Measurements from ENCODE around the gene MAPK7.

The MAPK7 gene

GRCh38 chr17:19378416-19379360 is at the start of gene MAPK7:
Gene MAPK7, plus strand, starts transcription at chr17:19378498. Its CDS starts 403 bp downstream, at chr17:19378901.
- H3K27ac Mint-ChIP-seq = peak within 1 kb of the TSS; percentile 97 to 100
- DNase-seq = no peak
- H3K9me3 Mint-ChIP-seq = no peaks in the 10 kb centered on the region
- H3K27me3 Mint-ChIP-seq = no peaks in the 10 kb centered on the region
- peaks cover 25% of the 10 kb centered on the region for H3K4me1 Mint-ChIP-seq
- ATAC-seq = peak; percentile 31
- peak within 1 kb of the TSS; percentile 92 to 100 for H3K4me3 Mint-ChIP-seq

GRCh38 chr17:19329136-19329535 is 49.2 kb upstream of the MAPK7 start:
- Mint-ChIP-seq H3K9me3 (peaks cover 0 to 4% of the 10 kb centered on the region in 2 donors), H3K4me3 (no peak overlapping the region), H3K27me3 (peaks cover 30% of the 10 kb centered on the region), H3K27ac (no peak overlapping the region), H3K4me1 (peaks cover 8% of the 10 kb centered on the region)
- DNase-seq (no peak), ATAC-seq (no peak)

- Mint-ChIP-seq H3K9me3 (peaks cover 0 to 4% of the 10 kb centered on the region in 2 donors), H3K4me1 (peaks cover 8% of the 10 kb centered on the region), H3K27ac (no peak overlapping the region), H3K4me3 (no peak overlapping the region), H3K27me3 (peaks cover 34% of the 10 kb centered on the region)
- no peak for DNase-seq
- no peak for ATAC-seq
These were observed 48.5 kb upstream of the MAPK7 start for GRCh38 chr17:19329839-19330238.

- Mint-ChIP-seq H3K4me1 (peaks cover 8% of the 10 kb centered on the region), H3K4me3 (no peak overlapping the region), H3K27me3 (peaks cover 36% of the 10 kb centered on the region), H3K27ac (no peak overlapping the region), H3K9me3 (peaks cover 0 to 4% of the 10 kb centered on the region in 2 donors)
- ATAC-seq = no peak
- no peak for DNase-seq
These were observed 48.0 kb upstream of the MAPK7 start for GRCh38 chr17:19330271-19330670.

- DNase-seq (no peak), ATAC-seq (no peak)
- Mint-ChIP-seq H3K27me3 (peaks cover 45% of the 10 kb centered on the region), H3K4me3 (no peak overlapping the region), H3K27ac (peak overlapping the region in 1 of 2 donors; percentile 27), H3K9me3 (peaks cover 0 to 4% of the 10 kb centered on the region in 2 donors), H3K4me1 (peaks cover 8% of the 10 kb centered on the region)
These were observed 47.2 kb upstream of the MAPK7 start for GRCh38 chr17:19331134-19331533.

GRCh38 chr17:19331543-19332245 is 46.6 kb upstream of the MAPK7 start:
- DNase-seq (no peak), ATAC-seq (no peak)
- Mint-ChIP-seq H3K27ac (no peak overlapping the region), H3K9me3 (peaks cover 0 to 1% of the 10 kb centered on the region in 2 donors), H3K27me3 (peaks cover 48% of the 10 kb centered on the region), H3K4me3 (no peak overlapping the region), H3K4me1 (peaks cover 8% of the 10 kb centered on the region)

- Mint-ChIP-seq H3K27ac (peak overlapping the region in 1 of 2 donors; percentile 78), H3K27me3 (peaks cover 50% of the 10 kb centered on the region), H3K4me1 (peaks cover 8% of the 10 kb centered on the region), H3K9me3 (no peaks in the 10 kb centered on the region), H3K4me3 (no peak overlapping the region)
- DNase-seq = no peak
- ATAC-seq = peak; percentile 53
These were observed 45.7 kb upstream of the MAPK7 start for GRCh38 chr17:19332371-19333131.

GRCh38 chr17:19333132-19333440 is 45.2 kb upstream of the MAPK7 start:
- H3K27ac Mint-ChIP-seq = no peak overlapping the region
- peaks cover 52% of the 10 kb centered on the region for H3K27me3 Mint-ChIP-seq
- peaks cover 8% of the 10 kb centered on the region for H3K4me1 Mint-ChIP-seq
- ATAC-seq (no peak), DNase-seq (no peak)
- H3K4me3 Mint-ChIP-seq = no peak overlapping the region
- H3K9me3 Mint-ChIP-seq = no peaks in the 10 kb centered on the region

GRCh38 chr17:19333736-19334290 is 44.5 kb upstream of the MAPK7 start:
- Mint-ChIP-seq H3K27ac (peak overlapping the region in 1 of 2 donors; percentile 3), H3K9me3 (no peaks in the 10 kb centered on the region), H3K27me3 (peaks cover 59% of the 10 kb centered on the region), H3K4me3 (no peak overlapping the region), H3K4me1 (peaks cover 8% of the 10 kb centered on the region)
- DNase-seq (no peak), ATAC-seq (no peak)

- peaks cover 64% of the 10 kb centered on the region for H3K27me3 Mint-ChIP-seq
- peaks cover 8% of the 10 kb centered on the region for H3K4me1 Mint-ChIP-seq
- H3K4me3 Mint-ChIP-seq = no peak overlapping the region
- no peak for ATAC-seq
- peak overlapping the region in 1 of 2 donors; percentile 3 for H3K27ac Mint-ChIP-seq
- no peak for DNase-seq
- no peaks in the 10 kb centered on the region for H3K9me3 Mint-ChIP-seq
These were observed 44.0 kb upstream of the MAPK7 start for GRCh38 chr17:19334331-19334730.

GRCh38 chr17:19335951-19336631 is 42.2 kb upstream of the MAPK7 start:
- Mint-ChIP-seq H3K9me3 (no peaks in the 10 kb centered on the region), H3K27ac (peak overlapping the region in 1 of 2 donors; percentile 27), H3K4me3 (no peak overlapping the region), H3K27me3 (peaks cover 57% of the 10 kb centered on the region), H3K4me1 (peaks cover 8% of the 10 kb centered on the region)
- no peak for DNase-seq
- no peak for ATAC-seq

- Mint-ChIP-seq H3K27ac (no peak overlapping the region), H3K27me3 (peaks cover 67% of the 10 kb centered on the region), H3K4me1 (peaks cover 8% of the 10 kb centered on the region), H3K9me3 (no peaks in the 10 kb centered on the region), H3K4me3 (no peak overlapping the region)
- DNase-seq = no peak
- ATAC-seq = no peak
These were observed 41.2 kb upstream of the MAPK7 start for GRCh38 chr17:19336938-19337711.

- H3K27ac Mint-ChIP-seq = no peak overlapping the region
- H3K27me3 Mint-ChIP-seq = peaks cover 70% of the 10 kb centered on the region
- no peaks in the 10 kb centered on the region for H3K9me3 Mint-ChIP-seq
- H3K4me1 Mint-ChIP-seq = peaks cover 4% of the 10 kb centered on the region
- ATAC-seq (no peak), DNase-seq (no peak)
- H3K4me3 Mint-ChIP-seq = no peak overlapping the region
These were observed 40.6 kb upstream of the MAPK7 start for GRCh38 chr17:19337712-19338023.
